Femur (tissue), 1 donor: Measurements from ENCODE around the gene ACTL7A.

Source experiments
- DNase-seq: peaks from one replicate; pipeline ENCODE4 v3.0.0-alpha.2; 2017

The ACTL7A gene

DNA sequence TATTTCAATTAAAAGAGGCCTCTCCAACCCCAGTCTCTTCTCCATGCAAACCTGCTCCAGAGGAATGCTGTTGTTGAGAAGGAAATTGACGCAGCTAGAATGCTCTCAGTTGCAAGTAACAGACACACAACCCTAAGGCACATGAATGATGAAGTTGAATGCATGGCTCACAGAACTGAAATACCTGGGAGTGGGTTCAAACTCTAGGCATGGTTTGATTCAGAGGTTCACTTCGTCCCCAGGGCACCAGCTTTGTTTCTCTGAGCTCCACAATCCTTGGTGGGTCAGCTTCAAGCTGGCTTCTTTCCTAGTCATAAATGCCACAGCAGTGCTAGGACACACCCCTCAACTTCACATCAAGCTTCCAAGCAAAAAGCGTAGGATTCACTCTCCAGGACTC, 10.9 kb upstream of the ACTL7A start:
- DNase-seq: no peak

DNA sequence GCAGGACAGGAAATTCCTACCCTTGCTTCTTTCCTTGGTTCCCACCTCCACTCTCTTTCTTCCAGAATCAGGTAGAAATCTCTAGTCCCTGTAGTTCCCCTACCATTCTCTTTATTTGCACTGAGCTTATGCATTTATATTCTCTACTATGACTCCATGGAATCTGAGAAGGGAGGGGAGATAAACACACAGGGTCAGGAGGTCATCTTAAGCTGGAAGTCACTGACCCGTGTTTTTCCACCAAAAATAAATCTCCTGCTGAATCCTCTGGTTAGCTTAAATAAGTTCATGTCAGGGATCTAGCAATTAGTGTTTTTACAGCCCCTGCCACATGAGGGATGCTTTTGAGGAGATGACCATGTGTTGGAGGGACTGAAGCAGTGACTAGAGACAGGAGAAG, 10.0 kb upstream of the ACTL7A start:
- DNase-seq: no peak

GRCh38 chr9:108854094-108854493, 8.0 kb upstream of the ACTL7A start:
- no peak for DNase-seq

- no peak for DNase-seq
These were observed 7.2 kb upstream of the ACTL7A start for GRCh38 chr9:108854641-108855528.

DNA sequence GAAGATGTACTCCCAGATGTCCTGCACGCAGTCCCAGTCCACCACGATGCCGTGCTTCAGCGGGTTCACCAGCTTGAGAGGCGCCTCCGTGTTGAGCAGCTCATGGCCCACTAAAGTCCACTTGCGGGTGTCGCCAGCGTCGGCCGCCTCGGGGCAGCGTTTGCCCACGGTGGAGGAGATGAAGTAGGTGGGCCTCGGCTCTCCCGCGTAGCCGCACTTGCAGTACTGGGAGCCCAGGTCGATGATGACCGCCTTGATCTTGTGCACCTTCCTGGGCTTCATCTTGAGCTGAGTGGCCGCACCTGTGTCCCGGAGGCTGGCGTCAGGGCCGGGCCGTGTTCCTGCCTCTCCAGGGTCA, 6.6 kb upstream of the ACTL7A start:
- DNase-seq: no peak

- no peak for DNase-seq
These were observed 6.2 kb upstream of the ACTL7A start, which contains the start of gene ACTL7B for GRCh38 chr9:108855888-108856287. ACTL7B (minus strand) TSS chr9:108855986; CDS start chr9:108855930, 56 bp downstream.

DNA sequence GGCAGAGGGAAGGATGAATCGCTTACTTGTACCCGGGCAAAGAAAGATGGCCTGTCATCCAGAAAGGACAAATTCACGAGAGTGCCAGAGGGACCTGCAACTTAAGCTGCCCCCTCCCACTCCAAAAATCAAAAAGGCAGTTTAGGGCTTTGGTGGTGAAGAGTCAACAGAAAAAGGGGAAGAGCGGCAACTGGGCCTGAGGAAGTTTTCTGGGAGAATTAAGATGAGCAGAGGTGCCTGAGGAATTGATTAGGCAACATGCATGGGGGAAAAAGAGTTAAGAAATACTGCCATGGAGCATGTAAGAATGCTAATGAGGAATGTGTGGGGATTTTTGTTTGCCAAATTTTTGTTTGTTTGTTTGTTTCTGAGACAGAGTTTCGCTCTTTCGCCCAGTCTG, 4.5 kb upstream of the ACTL7A start:
- DNase-seq: no peak

- no peak for DNase-seq
These were observed 2.5 kb upstream of the ACTL7A start for GRCh38 chr9:108859459-108860114.

DNA sequence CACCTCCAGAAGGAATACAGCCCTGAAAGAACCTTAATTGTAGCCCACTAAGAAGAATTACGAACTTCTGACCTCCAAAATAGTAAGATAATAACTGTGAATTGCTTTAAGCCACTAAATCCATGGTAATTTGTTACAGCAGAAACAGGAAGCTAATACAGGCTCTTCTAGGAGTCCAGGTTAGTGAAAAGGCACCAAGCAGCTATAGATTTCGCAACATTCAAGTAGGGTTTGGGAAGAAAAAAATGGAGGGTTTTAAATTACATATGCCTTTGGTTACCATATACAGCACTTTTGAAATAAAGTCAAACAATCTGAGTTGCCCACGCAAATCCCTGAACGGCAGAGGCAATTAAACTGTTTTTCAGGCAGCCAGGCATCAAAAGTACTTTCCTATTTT, 1.7 kb upstream of the ACTL7A start:
- DNase-seq: no peak

GRCh38 chr9:108860764-108861163, 1.3 kb upstream of the ACTL7A start:
- no peak for DNase-seq

DNA sequence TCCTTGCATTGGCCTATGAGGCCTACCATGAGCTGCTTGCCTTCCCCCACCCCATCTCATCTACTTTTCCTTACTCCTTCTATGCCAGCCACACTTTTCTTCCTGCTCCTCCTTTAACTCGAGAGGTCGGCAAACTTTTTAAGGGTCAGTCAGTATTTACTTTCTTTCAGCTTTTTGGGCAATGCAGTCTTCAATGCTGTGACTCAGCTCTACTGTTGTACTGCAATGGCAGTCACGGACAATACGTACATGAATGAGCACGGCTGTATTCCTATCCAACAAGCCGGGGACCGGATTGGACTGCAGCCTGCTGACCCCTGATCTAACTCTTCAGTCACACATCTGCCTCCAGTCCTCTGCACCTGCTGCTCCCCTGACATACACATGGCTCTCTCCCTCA, 602 bp upstream of the ACTL7A start:
- DNase-seq: no peak

- no peak for DNase-seq
These were observed 1.8 kb downstream of the ACTL7A start for GRCh38 chr9:108863891-108864290.

- no peak for DNase-seq
These were observed 2.4 kb downstream of the ACTL7A start for GRCh38 chr9:108864446-108864845.

DNA sequence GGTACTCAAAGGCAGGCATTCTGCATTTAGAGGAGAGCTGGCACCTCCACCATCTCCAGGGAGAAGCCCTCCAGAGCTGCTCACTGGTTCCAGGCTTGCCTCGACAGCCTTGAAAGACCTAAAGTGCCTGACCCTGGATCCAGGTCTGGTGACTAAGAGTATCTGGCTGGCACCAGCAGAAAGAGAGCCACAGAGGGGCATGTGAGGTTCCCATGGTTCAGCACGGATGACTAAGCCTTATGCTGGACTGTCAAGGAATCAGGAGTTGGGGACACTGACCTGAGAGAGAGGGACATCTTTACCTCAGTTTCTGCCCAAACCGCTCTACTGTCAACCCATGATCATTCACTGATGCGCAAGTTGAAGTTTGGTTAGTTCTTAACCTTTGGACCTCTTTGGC, 3.0 kb downstream of the ACTL7A start:
- no peak for DNase-seq

- DNase-seq: no peak
These were observed 3.9 kb downstream of the ACTL7A start for GRCh38 chr9:108866001-108866420.

DNA sequence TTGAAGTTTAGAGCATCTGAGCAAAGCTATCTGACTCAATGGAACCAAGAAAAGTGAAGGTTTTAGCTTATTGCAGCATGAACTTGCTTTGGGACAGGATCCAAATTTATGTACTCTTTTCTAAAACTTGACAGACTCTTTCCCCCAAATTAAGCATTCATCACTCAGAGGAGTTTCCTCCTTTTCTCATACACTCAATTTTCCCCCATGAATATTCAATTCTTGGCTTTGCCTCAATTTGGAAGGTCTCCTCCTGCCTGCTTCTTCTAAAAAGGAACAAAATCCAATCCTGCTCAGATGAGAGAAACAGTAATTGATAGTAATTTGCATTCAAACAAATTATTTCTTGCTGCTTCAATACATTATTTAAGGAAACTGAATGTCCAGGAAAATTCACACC, 5.0 kb downstream of the ACTL7A start:
- no peak for DNase-seq

DNA sequence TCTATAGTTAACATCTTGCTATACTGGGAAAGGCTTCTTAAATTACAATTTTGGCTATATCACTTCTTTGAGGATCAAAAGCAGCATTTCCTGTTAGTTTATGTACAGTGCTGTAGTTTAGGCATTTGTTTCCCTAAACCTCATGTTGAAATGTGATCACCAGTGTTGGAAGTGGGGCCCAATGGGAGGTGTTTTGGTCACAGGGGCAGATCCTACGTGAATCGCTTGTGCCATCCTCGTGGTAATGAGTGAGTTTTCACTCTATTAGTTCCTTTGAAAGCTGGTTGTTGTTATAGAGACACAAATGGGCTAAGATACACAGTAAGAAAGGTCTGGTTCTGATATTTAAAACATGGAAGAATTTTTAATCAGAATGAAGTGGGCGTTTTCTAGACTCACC, 5.8 kb downstream of the ACTL7A start:
- DNase-seq: no peak

GRCh38 chr9:108869092-108869725, 7.1 kb downstream of the ACTL7A start:
- no peak for DNase-seq

GRCh38 chr9:108874058-108874788, 12.2 kb downstream of the ACTL7A start:
- no peak for DNase-seq

- DNase-seq: no peak
These were observed 14.4 kb downstream of the ACTL7A start for GRCh38 chr9:108876425-108876824.

GRCh38 chr9:108877524-108877923, 15.5 kb downstream of the ACTL7A start:
- DNase-seq: no peak

DNA sequence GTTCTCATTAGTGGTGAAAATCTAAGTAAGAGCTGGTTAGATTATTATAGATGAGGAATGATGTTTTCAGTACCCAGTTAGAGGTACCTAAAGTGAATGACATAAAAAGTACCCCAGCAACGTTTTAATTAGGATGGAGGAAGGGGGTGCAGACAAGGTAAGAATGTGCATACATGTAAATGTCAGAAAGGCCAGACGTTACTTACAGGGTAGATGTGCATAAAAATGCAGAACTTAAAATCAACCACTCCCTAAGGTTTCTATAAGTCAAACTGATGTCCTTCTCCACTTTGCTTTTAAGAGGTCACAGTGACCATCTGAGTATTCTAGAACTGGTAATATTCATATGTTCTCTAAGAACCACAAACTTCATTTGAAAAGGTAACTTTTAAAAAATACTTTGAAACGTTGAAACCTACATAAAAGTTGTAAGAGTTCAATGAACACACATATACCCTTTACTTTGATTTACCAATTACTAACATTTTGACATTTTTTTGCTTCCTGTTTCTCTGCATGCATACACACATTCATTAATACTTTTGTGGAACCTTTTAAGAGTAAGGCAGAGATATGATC, 18.8 kb downstream of the ACTL7A start:
- DNase-seq: no peak
